HG02938 (cell line): ENCODE results near the gene TIGD3.

Experiments used
- ATAC-seq: cut with Tn5 transposase; IDR thresholded peaks from one replicate; pipeline ENCODE4 v1.9.1; 2021; ENCODE audit warnings: mild to moderate bottlenecking, moderate library complexity; ENCODE audit not compliant: unreplicated experiment

The TIGD3 gene

DNA sequence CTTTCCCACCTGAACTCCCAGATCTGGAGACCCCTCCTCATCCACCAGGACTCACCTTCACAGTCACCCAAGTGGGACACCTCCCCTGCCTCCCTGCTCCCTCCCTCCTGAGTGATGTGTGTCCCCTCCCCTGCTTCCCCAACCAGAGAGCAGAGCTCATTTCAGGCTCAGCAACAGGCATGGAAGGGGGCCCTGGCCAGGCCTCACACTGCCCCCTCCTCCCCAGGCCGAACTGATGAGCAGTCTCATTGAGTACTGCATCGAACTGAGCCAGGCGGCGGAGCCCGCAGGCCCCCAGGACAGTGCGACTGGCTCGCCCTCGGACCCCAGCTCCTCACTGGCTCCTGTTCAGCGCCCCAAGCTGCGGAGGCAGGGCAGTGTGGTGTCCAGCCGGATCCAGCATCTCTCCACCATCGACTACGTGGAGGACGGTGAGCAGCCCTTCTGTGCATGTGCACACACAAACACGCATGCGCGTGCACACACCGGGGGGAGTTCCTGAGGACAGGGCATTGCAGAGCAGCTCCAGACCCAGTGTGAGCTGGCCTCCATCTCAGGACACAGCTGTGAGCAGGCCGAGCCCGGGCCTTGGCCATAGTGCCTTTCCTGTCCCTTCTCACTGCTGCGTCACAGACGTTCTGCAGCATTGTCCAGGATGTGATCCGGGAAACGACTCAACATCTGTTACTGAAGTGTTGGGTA, 50.2 kb downstream of the TIGD3 start:
- ATAC-seq = no peak
